GM19455 (cell line): ENCODE data around the gene CRNKL1.

ENCODE experiments used
- ATAC-seq: cut with Tn5 transposase; IDR thresholded peaks from one replicate; pipeline ENCODE4 v1.9.1; 2021; ENCODE audit not compliant: unreplicated experiment

Gene CRNKL1

GRCh38 chr20:19986419-19986818 is 65.8 kb downstream of the CRNKL1 start:
- ATAC-seq = no peak
